Gastroesophageal sphincter (tissue), 4 donors: Measurements from ENCODE around the gene ABLIM2. TPM values are rescaled to one million over a fixed set of nuclear protein-coding genes. Genes with fewer than 3 reads are reported as not detected.

ENCODE experiments used
- ATAC-seq: fragments of 150-250 bp; one replicate; pipeline ENCODE4 v1.9.1; 2016; ENCODE audit warnings: mild to moderate bottlenecking, moderate library complexity
- H3K27ac ChIP-seq, 4 donors: fragments of 200-600 bp; sonication (generic) in 3 of 4; 1 replicate in 3 of 4; 2 replicates in 1 of 4; pipeline ENCODE4 v1.5.1; 2016 to 2019
- H3K27me3 ChIP-seq: fragments of 200-600 bp; sonication (generic); one replicate; pipeline ENCODE4 v1.5.1; 2019
- H3K36me3 ChIP-seq, 2 donors: fragments of 200-600 bp; sonication (generic); one replicate each; pipeline ENCODE4 v1.5.1; 2019; ENCODE audit warnings: control low read depth in 1 of 2
- H3K4me1 ChIP-seq, 3 donors: fragments of 200-600 bp; sonication (generic); 1 replicate in 2 of 3; 2 replicates in 1 of 3; pipeline ENCODE4 v1.5.1; 2016 to 2019; ENCODE audit warnings: control low read depth in 2 of 3
- H3K4me3 ChIP-seq, 2 donors: fragments of 200-600 bp; sonication (generic); one replicate each; pipeline ENCODE4 v1.5.1; 2019; ENCODE audit warnings: mild to moderate bottlenecking in 1 of 2, moderate library complexity in 1 of 2
- H3K9me3 ChIP-seq, 3 donors: fragments of 200-600 bp; sonication (generic); one replicate each; pipeline ENCODE4 v1.5.1; 2017 to 2019; ENCODE audit warnings: control low read depth in 2 of 3
- EP300 ChIP-seq: sonication (generic); formaldehyde crosslinking; IDR thresholded peaks from one replicate; pipeline ENCODE4 v1.6.1; 2017; ENCODE audit warnings: antibody characterized with exemption, mild to moderate bottlenecking
- POLR2A ChIP-seq, 2 donors: fragments of 450-650 bp; IDR thresholded peaks; one replicate each; pipeline ENCODE4 v1.6.1; 2017; ENCODE audit warnings: antibody characterized with exemption in 2 of 2, mild to moderate bottlenecking in 2 of 2, moderate library complexity in 1 of 2
- POLR2AphosphoS5 ChIP-seq: sonication (generic); formaldehyde crosslinking; IDR thresholded peaks from one replicate; pipeline ENCODE4 v1.6.1; 2017; ENCODE audit warnings: antibody characterized with exemption
- WGBS, 2 donors: methylation state at CpG; one replicate each; pipeline ENCODE4 v1.1.5; 2018; ENCODE audit warnings: low coverage in 1 of 2; 5-methylcytosine and 5-hydroxymethylcytosine counted together
- total RNA-seq, 4 donors: library from RNA; depleted of rRNA; stranded (reverse); fragments of >200 nt; gene quantifications; one replicate each; pipeline ENCODE4 v1.1.0, GENCODE V29; 2016
- TF ChIP-seq, protein P1 (sequence below), 4 experiments: fragments of 200-600 bp in 2 of 4; fragments of 450-650 bp in 2 of 4; sonication (generic) in 1 of 4; IDR thresholded peaks; one replicate each; pipeline ENCODE4 v1.5.1; 2017 to 2019; ENCODE audit warnings: antibody characterized with exemption in 4 of 4, mild to moderate bottlenecking in 2 of 4, moderate library complexity in 2 of 4

The ABLIM2 gene
- total RNA-seq, 4 donors from 2014 or later: 5.0 to 13.5 (median 8.0) TPM

- Histone ChIP-seq H3K4me1 (no peaks in the 10 kb centered on the region), H3K27me3 (peaks cover 13% of the 10 kb centered on the region), H3K9me3 (peaks cover 0 to 14% (median 0%) of the 10 kb centered on the region in 3 donors), H3K4me3 (no peak overlapping the region), H3K36me3 (no peaks in the 10 kb centered on the region), H3K27ac (no peak overlapping the region)
- no peak for TF ChIP-seq POLR2A (IDR thresholded peaks at IDR 0.05)
- no peak for TF ChIP-seq POLR2AphosphoS5
- TF ChIP-seq, protein P1, sequence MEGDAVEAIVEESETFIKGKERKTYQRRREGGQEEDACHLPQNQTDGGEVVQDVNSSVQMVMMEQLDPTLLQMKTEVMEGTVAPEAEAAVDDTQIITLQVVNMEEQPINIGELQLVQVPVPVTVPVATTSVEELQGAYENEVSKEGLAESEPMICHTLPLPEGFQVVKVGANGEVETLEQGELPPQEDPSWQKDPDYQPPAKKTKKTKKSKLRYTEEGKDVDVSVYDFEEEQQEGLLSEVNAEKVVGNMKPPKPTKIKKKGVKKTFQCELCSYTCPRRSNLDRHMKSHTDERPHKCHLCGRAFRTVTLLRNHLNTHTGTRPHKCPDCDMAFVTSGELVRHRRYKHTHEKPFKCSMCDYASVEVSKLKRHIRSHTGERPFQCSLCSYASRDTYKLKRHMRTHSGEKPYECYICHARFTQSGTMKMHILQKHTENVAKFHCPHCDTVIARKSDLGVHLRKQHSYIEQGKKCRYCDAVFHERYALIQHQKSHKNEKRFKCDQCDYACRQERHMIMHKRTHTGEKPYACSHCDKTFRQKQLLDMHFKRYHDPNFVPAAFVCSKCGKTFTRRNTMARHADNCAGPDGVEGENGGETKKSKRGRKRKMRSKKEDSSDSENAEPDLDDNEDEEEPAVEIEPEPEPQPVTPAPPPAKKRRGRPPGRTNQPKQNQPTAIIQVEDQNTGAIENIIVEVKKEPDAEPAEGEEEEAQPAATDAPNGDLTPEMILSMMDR (IDR thresholded peaks at IDR 0.05): no peak
- TF ChIP-seq EP300: no peak
- ATAC-seq: peak; percentile 64
- 43 to 45% methylated on average over 2 of the region's 2 CpGs for WGBS, 2 donors
These were observed 9.2 kb upstream of the ABLIM2 start for GRCh38 chr4:8167815-8168214.

DNA sequence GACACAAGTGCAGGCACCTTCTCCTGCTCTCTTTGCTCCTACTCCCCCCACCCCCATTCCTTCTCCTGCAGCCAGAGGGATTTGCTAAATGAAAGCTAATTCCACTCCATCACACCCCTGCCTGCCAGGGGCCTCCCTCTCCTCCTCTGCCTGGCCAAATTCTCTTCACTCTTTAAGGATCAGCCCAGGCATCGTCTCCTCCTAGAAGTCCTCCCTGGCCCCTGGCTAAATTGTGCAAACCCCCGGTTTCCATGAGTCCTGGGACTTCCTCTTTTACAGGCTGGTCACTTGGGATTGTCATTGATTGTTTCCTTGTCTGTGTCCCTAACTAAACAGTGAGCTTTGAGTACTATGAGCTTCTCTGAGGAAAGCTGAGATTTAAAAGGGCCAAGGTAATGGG, 8.7 kb upstream of the ABLIM2 start:
- 71 to 88% methylated on average over 1 of the region's 2 CpGs for WGBS, 2 donors
- no peak for ATAC-seq

GRCh38 chr4:8165374-8165896, 6.8 kb upstream of the ABLIM2 start:
- TF ChIP-seq POLR2A (IDR thresholded peaks at IDR 0.05) (no peak), POLR2AphosphoS5 (no peak), EP300 (no peak)
- TF ChIP-seq, protein P1 (IDR thresholded peaks at IDR 0.05): no peak
- Histone ChIP-seq H3K36me3 (no peaks in the 10 kb centered on the region), H3K27me3 (no peaks in the 10 kb centered on the region), H3K9me3 (peaks cover 0 to 14% (median 0%) of the 10 kb centered on the region in 3 donors), H3K4me1 (peaks cover 0 to 6% (median 0%) of the 10 kb centered on the region in 3 donors), H3K4me3 (no peak overlapping the region), H3K27ac (no peak overlapping the region)
- no peak for ATAC-seq
- WGBS, 2 donors: 53% methylated on average over 3 of the region's 6 CpGs; no CpG with 5 or more reads in 1 of the 2 donors

More for the DNA sequence above, 8.7 kb upstream of the ABLIM2 start:
- no peak overlapping the region for H3K27ac ChIP-seq
- H3K27me3 ChIP-seq: peaks cover 11% of the 10 kb centered on the region
- TF ChIP-seq POLR2AphosphoS5: no peak
- H3K36me3 ChIP-seq: no peaks in the 10 kb centered on the region
- peaks cover 0 to 14% (median 0%) of the 10 kb centered on the region in 3 donors for H3K9me3 ChIP-seq
- H3K4me3 ChIP-seq: no peak overlapping the region
- H3K4me1 ChIP-seq: no peaks in the 10 kb centered on the region

- Histone ChIP-seq H3K9me3 (peaks cover 0 to 14% (median 0%) of the 10 kb centered on the region in 3 donors), H3K4me1 (peaks cover 0 to 13% (median 3%) of the 10 kb centered on the region in 3 donors), H3K27me3 (no peaks in the 10 kb centered on the region), H3K4me3 (no peak overlapping the region), H3K27ac (no peak overlapping the region), H3K36me3 (no peaks in the 10 kb centered on the region)
- 75 to 90% methylated on average over 2 to 10 of the region's 10 CpGs for WGBS, 2 donors
- no peak for TF ChIP-seq EP300
- no peak for TF ChIP-seq POLR2A (IDR thresholded peaks at IDR 0.05)
- TF ChIP-seq, protein P1 (IDR thresholded peaks at IDR 0.05): no peak
- no peak for TF ChIP-seq POLR2AphosphoS5
- no peak for ATAC-seq
These were observed 6.1 kb upstream of the ABLIM2 start for GRCh38 chr4:8164687-8165086.

DNA sequence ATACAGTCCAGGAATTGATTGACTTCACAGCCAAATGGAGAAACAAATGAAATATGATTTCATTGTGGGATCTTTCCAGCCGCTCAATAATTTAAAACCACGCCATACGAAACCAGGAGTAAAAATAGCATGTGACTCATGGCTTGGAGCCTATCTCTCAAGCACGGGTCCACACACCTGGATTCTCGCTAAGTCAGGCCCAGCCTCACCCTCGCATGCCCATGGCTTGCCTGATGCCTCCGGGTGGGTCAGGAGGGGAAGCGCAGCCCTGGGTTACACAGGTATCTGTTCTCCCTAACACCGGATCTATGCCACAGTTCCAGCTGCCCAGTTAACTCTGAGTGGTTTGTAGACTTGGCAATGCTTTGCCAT, 5.6 kb upstream of the ABLIM2 start:
- TF ChIP-seq, protein P1 (IDR thresholded peaks at IDR 0.05): no peak
- TF ChIP-seq POLR2A (IDR thresholded peaks at IDR 0.05) (no peak), POLR2AphosphoS5 (no peak), EP300 (no peak)
- peaks cover 0 to 18% (median 7%) of the 10 kb centered on the region in 3 donors for H3K4me1 ChIP-seq
- 83% methylated on average over 7 of the region's 9 CpGs; no CpG with 5 or more reads in 1 of the 2 donors for WGBS, 2 donors
- H3K27me3 ChIP-seq: no peaks in the 10 kb centered on the region
- H3K9me3 ChIP-seq: peaks cover 0 to 14% (median 0%) of the 10 kb centered on the region in 3 donors
- no peak for ATAC-seq
- no peak overlapping the region for H3K27ac ChIP-seq
- no peaks in the 10 kb centered on the region for H3K36me3 ChIP-seq
- no peak overlapping the region for H3K4me3 ChIP-seq
